ENCODE data around the gene CENPU.
"Not testable (repeated sequence)": the region's sequence is repeated elsewhere in the genome, so short reads cannot be mapped to it uniquely, and the experiment has no call there.

The CENPU gene

DNA sequence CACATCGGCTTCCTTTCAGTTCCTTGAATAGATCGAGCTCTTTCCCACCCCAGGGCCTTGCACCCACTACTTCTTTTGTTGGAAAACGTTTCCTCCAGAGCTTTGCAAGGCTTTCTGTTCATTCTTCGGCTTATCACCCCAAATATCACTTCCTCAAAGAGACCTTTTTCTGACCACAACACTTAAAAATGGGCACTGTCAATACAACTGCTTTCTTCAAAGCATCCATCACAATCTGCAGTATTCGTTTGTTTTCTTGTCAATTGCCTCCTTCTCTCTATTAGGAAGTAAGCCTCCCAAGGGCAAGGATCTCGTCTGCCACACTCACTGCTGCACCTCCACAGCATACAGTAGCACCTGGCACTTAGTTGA lies 17.7 kb upstream of the CENPU start:
- DNase-seq, result no peak

DNA sequence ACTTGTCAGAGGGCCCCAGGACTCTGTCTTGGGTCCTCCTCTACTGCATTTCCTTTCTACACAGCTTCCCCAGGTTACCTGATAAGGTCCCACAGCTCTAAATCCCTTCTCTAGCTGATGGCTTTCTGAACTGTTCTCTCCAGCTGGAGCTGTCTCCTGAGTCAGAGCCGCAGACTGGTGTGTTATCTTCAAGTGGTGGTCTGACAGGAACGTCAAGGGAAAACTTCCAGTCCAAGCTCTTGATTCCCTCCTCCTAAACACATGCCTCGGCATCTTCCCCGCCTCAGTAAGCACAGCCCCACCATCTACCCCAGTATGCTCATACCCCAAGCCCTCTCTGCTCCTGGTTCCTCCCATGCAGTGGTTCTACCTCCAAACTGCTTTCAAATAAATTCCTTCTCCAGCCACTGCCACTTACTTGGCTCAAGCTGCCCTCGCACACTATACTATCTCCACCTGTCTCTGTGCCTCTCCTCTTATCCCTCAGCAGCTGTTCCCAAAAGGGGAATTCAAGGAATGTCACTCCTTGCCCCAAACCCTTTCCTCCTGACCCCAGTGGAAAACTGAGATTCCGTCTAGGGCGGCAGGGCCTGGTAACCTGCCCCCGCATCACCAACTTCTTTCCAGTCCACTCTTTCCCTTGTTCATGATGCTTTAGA lies 17.2 kb upstream of the CENPU start:
- no peak for DNase-seq

DNA sequence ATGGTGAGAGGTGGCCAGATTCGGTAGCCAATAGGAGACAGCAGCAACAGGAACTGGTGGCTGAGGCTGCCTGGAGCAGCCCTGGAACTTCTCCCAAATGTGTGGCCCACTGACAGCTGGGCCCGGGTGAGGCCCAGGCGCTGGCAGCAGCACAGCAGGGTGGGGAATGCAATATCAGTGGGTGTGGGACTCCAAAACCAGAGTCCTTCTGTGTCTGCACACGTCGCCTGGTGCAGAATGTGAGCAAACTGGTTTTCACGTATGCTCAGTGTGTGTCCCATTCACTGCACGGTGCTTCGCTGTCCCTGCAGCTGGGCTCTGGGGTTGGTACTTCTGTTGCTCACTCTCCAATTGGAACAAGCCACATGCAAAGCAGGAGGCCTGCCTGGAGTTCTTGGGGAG lies 14.4 kb upstream of the CENPU start:
- no peak for DNase-seq

DNA sequence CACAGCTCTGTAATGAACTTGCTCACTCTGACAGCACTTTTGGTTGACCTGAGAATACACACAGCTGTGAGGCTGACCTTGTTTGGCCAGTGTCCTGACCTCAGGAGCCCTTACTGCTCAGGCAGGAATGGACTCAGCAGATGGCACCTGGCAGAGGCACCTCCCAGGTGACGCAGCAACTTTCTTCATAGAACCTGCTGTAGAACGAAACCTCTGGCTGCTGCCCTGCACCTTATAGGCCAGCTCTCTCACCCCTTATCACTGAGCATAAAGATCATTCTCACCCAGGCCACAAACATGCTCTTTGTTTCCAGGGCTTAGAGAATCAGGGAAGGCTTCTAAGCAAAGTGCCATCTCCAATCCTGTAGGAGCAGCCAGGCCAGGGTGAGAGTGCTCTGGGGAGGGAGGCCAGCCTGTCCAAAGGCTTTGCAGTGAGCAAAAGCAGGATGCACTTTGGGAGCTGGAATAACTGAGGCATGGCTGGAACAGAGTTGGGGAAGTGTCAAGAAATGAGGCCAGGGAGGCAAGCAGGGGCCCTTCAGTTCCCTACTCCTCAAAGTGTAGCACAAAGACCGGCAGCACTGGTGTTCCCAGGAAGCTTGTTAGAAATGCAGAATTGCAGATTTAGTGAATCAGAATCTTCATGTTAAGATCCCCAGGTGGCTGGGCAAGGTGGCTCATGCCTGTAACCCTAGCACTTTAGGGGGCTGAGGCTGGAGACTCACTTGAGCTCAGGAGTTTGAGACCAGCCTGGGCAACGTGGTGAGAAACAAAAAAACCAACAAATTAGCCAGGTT lies 13.3 kb upstream of the CENPU start:
- no peak for DNase-seq

DNA sequence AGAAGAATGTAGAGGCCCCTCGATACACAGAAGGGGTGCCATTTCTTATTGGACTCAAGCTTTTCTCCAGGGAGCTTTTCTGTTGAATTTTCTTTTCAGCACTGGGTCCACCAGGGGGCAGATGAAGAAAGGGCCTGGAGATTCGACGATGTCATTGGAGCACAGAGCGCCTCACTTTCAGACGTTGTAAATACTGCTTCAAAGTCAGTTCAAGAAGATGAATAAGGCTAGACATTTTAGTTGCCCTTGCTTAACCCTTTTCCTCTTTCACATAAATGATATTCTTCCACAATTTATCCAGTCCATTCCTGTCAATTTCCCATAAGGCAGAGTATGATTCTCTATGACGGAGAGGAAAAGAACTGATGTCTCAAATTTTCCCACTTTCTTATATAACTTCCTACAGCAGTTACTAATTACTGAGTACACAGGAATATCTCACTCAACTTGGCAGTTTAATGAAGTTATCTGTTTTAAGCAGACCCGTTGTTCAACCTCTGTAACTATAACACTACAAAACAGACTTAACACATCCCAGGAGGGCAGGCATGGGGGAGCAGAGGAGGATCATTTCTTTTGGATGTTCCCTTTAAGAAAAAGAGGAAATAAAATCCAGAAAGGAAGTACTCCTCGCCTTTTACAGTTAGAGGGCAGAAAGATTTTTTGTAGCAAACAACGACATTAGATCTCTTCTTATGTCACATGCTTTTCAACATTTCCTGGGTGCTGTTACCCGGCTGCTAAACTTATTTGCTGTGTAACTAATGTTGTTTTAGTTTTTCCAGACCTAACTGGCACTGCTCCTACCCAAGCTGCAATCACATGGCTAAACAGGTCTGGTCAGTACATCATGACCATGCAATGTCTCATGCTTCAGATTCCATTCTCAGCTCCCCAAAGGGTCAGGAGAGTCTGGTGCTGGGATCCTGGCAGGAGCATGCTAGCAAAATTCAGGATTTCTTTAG lies 12.2 kb upstream of the CENPU start:
- DNase-seq, result peak; percentile 40

DNA sequence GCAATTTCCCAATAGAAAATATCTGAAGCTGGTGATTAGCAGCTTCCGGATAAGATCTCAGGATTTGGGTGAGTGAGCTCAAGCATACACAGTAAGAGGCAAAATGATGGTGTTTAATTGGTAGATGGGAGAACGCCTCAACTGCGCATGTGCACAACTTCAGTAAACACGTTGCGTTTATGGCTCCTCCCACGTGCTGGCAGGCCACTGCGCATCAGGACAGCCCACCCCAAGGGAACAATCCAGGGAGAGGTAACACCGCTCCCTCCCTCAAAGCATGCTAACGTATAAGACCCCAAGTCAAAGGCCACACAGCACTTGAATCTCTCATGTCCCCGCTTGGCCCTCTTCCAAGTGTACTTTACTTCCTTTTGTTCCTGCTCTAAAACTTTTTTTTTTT lies 10.3 kb upstream of the CENPU start:
- no peak for DNase-seq

DNA sequence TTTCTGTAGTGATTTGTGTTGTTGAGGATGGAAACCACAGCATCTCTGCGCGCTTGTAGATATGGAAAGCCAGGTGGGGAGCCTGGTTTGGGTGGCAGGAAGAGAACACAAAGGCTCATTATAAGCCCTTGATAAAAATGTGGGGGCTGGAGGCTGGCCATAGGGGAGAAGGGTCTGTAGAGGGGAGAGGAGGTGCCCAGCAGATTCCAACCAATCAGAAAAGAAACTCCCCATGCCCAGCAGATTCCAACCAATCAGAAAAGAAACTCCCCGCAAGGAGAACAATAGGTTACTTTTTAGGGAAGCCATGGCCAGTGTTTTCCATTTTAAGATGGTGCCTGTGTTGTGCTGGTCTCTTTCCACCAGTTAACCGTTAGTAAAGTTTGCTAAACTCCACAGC lies 9.8 kb upstream of the CENPU start:
- no peak for DNase-seq

DNA sequence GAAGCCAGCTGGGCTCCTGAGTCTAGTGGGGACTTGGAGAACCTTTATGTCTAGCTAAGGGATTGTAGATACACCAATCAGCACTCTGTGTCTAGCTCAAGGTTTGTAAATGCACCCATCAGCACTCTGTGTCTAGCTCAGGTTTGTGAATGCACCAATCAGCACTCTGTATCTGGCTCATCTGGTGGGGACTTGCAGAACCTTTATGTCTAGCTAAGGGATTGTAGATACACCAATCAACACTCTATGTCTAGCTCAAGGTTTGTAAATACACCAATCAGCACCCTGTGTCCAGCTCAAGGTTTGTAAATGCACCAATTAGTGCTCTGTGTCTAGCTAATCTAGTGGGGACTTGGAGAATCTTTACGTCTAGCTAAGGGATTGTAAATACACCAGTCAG lies 7.8 kb upstream of the CENPU start:
- DNase-seq, result not testable (repeated sequence)

DNA sequence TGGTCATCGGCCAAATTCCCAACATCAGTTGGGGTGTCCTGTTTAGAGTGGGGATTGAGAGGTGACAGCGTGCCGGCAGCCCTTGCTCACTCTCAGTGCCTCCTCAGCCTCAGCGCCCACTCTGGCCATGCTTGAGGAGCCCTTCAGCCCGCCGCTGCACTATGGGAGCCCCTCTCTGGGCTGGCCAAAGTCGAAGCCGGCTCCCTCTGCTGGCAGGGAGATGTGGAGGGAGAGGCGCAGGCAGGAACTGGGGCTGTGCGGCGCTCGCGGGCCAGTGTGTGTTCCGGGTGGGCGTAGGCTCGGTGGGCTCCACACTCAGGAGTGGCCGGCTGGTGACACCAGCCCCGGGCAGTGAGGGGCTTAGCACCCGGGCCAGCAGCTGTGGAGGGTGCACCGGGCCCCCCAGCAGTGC lies 7.1 kb upstream of the CENPU start:
- DNase-seq, result no peak

DNA sequence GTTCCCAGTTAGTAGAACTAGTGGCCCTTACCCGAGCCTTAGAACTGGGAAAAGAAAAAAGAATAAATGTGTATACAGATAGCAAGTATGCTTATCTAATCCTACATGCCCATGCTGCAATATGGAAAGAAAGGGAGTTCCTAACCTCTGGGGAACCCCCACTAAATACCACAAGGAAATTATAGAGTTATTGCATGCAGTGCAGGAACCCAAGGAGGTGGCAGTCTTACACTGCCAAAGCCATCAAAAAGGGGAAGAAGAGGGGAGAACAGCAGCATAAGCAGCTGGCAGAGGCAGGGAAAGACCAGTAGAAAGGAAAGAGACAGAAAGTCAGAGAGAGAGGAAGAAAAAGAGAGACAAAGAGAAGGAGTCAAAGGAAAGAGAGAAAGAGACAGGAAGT lies 5.7 kb upstream of the CENPU start:
- DNase-seq, result not testable (repeated sequence)

DNA sequence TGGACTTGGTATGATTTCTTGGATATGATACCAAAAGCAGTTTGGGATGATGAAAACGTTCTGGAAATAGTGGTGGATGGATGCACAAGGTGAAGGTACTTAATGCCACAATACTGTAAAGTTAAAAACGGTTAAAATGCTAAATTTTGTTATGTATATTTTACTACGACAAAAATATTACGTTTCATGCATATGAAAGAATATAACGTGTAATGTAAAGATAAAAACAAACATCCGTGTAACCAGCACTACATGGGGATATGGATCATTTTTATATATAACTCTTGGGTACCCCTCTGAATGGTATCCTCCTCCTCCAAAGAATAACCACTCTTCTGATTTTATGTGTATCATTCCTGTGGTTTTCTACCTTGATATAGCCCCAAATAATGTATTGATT lies 862 bp upstream of the CENPU start:
- DNase-seq, result no peak

DNA sequence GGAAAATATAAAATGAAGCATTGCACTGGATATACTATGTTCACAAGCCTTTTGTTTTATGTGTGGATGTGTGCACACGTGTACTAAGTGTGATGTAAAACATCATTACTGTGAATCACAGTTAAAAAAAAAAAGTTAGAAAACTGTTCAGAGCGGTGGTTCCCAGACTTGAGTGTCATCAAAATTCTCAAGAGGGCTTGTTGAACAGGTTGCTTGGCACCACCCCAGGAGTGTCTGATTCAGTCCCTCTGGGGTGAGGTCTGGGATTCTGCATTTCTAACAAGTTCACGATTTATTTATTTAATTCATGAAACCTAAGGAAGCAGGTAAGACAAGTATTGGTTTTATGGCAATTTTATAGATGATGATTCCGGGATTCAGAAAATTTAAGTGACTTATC lies 1.8 kb downstream of the CENPU start:
- DNase-seq, result no peak

DNA sequence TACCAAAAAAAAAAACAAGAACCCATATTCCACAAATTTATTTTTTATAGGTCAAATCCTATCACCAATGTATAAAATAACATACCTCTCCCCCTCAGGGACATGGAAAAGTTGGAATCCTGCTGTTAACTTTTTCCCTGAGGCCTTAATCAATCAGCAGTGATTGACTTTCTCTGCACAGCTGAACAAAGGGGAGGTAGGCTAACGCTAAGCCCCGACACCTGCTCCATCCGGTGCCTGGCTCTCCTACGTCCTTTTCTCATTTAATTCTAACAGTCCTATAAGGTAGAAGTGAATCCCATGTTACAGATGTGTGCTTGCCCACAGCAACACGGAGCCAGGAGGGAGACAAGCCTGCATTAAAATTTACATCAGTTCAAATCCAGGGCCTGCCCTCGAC lies 2.8 kb downstream of the CENPU start:
- DNase-seq, result no peak

DNA sequence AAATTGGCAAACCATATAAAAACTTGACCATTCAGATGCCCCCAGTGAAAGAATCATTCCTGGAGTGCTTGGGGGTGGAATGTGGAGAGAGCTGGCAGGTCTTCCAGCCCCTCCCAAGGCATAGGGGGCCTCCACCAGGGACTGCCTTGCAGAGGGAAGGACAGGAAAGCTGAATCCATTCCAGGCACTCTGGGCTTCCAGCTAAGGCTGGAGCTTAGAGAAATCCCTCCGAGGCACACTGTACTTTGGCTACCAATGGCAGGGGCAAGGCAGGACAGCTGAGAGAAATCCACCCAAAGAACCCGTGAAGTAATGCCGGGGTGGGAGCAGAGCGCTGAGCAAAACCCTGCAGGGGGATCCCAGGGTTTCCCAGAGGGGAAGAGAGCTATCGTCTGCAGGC lies 4.0 kb downstream of the CENPU start:
- DNase-seq, result no peak

DNA sequence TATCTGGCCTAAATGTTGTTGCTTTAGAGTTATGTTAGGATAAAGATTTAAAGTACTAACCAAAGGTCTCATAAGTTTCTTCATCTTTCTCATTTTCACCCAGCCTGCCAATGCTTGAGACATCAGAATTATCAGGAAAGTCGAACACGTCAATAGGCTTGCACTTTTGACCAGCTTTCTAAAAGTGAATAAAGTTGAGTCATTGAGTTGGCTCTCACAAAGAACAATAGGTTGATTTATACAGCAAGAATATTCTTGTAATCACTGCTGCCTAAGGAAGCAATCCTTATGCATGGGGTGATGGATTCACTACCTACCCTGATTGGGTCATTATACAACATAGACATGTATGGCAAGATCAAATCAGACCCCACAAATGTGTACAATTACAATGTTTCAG lies 5.0 kb downstream of the CENPU start:
- no peak for DNase-seq

DNA sequence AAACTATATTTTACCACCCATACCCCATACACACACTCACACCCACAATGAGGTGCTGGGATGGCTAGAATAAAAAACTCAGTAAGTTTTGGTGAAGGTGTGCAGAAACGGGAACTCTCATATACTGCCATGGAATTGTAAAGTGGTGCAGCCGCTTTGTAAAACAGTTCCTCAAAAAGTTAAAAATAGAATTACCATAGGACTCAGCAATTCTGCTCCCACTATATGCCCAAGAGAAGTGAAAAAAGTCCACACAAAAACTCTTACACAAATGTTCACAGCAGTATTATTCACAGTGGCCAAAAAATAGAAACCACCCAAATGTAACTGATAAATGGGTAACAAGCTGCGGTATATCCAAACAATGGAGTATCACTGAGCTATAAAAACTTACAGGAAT lies 6.5 kb downstream of the CENPU start:
- no peak for DNase-seq

DNA sequence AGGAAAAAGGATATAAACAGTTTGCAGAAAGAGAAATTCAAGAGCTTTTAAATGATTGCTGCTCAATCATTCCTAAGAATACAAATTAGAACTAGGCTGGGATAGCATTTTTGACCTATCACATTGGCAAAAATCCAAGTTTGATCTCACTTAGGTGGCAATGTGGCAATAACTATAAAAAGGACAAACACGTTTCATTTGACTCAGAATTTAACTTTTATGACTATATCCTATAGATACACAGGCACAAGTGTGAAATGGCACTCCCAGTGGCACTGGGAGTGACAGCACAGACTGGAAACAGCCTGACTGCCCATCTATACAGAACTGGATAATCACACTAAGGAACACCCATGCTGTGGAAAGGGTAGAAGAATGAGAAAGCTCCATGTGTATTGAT lies 11.1 kb downstream of the CENPU start:
- DNase-seq, result no peak

DNA sequence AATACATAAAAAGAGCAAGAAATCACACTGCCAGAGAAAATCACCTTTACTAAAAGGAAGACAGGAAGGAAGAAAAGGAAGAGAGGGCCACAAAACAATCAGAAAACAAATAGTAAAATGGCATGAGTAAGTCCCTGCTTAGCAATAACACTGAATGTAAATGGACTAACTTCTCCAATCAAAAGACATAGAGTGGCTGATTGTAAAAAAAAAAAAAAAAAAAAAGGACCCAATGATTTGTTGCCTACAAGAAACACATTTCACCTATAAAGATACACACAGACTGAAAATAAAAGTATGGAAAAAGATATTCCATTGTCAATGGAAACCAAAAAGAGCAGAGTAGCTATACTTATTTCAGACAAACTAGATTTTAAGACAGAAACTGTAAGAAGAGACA lies 12.6 kb downstream of the CENPU start:
- no peak for DNase-seq

DNA sequence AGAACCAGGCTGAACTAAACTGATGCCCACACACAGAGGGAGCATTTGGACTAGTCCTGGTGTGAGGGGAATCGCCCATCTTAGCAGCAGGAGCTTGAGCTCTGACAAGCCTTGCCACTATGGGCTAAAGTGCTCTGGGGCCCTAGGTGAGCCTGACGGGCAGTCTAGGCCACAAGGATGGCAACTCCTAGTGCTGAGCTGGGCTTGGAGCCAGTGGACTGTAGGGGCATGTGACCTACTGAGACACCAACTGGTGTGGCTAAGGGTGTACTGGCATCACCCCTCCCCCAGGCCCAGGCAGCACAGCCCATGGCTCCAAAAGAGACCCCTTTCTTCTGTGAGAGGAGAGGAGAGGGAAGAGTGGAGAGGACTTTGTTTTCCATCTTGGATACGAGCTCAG lies 14.5 kb downstream of the CENPU start:
- no peak for DNase-seq

DNA sequence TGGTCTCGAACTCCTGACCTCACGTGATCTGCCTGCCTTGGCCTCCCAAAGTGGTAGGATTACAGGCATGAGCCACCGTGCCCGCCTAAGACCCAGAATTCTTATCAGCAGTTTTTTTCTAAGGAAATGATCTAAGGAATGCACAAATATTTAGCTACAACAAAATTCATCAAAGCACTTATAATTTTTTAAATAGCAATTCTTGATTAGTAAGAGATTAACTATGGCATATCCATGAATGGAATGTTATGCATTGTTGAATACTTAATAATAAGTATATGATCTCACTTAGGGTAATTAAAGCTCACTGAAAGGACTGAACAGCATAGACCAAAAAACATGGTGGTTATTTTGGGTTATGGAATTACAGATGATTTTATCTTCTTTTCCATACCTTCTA lies 18.4 kb downstream of the CENPU start:
- no peak for DNase-seq

DNA sequence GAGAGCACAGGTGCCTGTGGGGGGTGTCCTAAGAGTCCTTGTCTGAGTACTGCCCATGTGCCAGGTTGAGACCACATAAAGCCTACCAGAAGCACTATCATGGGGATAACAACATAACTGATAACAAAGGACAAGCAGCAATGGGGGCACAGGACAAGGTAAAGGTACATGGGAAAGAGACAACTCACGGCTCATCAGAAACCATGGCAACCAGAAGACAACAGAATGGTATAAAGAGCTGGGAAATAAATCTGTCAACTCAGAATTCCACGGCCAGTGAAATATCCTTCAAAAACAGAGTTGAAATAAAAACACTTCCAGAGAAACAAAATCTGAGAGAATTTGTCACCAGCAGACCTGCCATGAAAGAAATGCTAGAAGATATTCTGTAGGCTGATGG lies 20.0 kb downstream of the CENPU start:
- DNase-seq, result no peak

DNA sequence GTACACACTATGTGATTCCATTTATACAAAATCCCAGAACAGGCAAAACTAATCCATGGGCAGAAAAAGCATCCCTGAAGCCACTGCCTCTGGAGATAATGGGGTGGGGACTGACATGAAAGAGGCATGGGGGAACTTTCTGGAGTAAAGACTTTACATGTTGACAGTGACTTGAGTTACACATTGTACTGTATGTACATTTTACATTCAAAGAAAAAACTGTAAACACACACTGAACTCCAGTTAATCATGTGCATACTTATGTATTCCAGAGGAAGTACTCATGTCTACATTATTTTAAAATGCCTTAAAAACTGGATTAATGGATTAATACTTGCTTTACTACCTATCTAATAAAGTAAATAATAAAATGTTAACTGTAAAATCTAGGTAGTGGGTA lies 21.6 kb downstream of the CENPU start:
- no peak for DNase-seq

DNA sequence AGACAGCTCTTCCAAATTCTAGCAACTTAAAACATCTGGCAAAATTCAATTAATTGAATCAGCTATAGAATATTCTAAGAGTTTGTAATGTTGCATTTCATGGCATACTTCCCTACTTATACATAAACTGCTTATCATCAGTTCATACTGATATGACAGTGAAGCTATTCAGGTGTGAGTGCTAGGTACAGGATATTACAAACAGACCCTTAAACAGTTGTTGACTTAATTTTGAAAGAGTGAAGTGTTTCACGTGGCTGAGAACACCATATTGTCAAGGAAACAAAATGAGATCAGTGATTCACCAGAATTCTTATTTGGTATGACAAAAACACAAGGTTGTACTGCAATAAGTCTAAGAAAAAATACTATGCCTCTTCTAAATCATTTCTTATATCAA lies 27.4 kb downstream of the CENPU start:
- no peak for DNase-seq

DNA sequence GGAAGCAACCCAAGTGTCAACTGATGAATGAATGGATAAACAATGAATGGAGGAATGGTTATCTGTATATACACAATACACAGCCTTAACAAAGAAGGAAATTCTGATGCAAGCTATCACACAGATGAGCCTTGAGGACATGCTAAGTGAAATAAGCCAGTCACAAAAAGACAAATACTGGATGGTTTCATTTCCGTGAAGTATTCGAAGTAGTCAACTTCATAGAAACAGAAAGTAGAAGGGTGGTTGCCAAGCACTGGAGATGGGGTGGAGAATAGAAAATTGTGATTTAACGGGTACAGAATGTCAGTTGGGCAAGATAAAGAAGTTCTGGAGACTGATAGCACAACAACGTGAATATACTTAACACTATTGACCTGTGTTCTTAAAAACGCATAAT lies 28.2 kb downstream of the CENPU start:
- no peak for DNase-seq

All from activated effector memory CD4-positive, alpha-beta T cell treated with Interleukin-2 at 50 U/mL for 16 hours (primary cell).